ENCODE measurements around the gene CALML3. TPM values are rescaled to one million over a fixed set of nuclear protein-coding genes. Genes with fewer than 3 reads are reported as not detected.

CALML3 gene
- total RNA-seq, 1 donor from 2014 or later = not detected

DNA sequence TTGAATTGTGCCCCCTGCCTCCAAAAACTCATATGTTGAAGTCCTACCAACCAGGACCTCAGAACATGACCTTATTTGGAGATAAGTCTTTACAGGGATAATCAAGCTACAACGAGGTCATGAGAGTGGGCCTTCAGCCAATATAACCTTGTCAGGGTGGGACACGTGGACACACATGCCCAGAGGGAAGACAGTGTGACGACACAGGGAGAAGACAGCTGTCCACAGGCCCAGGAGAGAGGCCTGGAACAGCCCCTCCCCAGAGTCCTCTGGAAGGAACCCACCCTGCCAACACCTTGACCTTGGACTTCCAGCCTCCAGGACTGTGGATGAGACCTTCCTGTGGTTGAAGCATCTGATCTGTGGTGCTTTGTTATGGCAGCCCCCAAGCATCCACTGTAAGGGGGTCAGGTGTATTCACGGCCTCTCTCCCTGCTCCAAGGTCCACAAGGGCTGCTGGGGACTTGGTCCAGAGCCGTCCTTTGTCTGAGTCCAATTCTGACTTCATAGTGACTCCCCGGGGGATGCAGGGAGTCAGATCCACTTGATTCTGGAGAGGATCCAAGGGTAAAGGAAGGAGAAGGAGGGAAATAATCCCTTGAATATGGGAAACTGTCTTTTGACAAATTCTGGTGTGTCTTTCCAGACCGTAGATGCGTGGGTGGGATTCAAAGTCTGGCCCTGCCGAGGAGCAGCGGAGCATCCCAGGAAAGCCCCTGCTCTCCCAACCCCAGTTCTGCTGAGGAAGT, 7.0 kb downstream of the CALML3 start:
- H3K27me3 ChIP-seq (ENCODE audit: insufficient read depth, low read length) = no peaks in the 10 kb centered on the region
- no peak overlapping the region for H3K27ac ChIP-seq (ENCODE audit: low read depth, low read length)
- H3K4me1 ChIP-seq (ENCODE audit: insufficient read depth, low read length) = no peaks in the 10 kb centered on the region
- no peak overlapping the region for H3K4me3 Mint-ChIP-seq (ENCODE audit: unreplicated experiment)
- no peaks in the 10 kb centered on the region for H3K79me2 ChIP-seq (ENCODE audit: insufficient read depth, low read length)
- H3K9ac ChIP-seq (ENCODE audit: low read length) = no peak overlapping the region
- no peak overlapping the region for H3K4me3 ChIP-seq (ENCODE audit: insufficient read depth, low read depth, low read length)
- FAIRE-seq (no peak), DNase-seq (ENCODE audit: low read depth) (no peak)
- H3K36me3 Mint-ChIP-seq (ENCODE audit: low read depth, unreplicated experiment) = peaks cover 9% of the 10 kb centered on the region
- no peaks in the 10 kb centered on the region for H3K36me3 ChIP-seq (ENCODE audit: insufficient read depth, low read length)
- H3K4me1 Mint-ChIP-seq (ENCODE audit: low read depth, unreplicated experiment) = peaks cover 5% of the 10 kb centered on the region
- H3K27ac Mint-ChIP-seq (ENCODE audit: unreplicated experiment) = no peak overlapping the region
- no peaks in the 10 kb centered on the region for H4K20me1 ChIP-seq (ENCODE audit: insufficient read depth, low read length)
- no peak overlapping the region for H2AFZ ChIP-seq (ENCODE audit: low read depth, low read length)
- H3K27me3 Mint-ChIP-seq (ENCODE audit: low read depth, unreplicated experiment) = peaks cover 38% of the 10 kb centered on the region
- no peaks in the 10 kb centered on the region for H3K9me3 ChIP-seq (ENCODE audit: insufficient read depth, low read depth, low read length)
- peaks cover 3% of the 10 kb centered on the region for H3K9me3 Mint-ChIP-seq (ENCODE audit: unreplicated experiment)
- no peak for TF ChIP-seq EZH2 (IDR thresholded peaks at IDR 0.05; ENCODE audit: insufficient read depth, low read length)
- TF ChIP-seq, protein P1, sequence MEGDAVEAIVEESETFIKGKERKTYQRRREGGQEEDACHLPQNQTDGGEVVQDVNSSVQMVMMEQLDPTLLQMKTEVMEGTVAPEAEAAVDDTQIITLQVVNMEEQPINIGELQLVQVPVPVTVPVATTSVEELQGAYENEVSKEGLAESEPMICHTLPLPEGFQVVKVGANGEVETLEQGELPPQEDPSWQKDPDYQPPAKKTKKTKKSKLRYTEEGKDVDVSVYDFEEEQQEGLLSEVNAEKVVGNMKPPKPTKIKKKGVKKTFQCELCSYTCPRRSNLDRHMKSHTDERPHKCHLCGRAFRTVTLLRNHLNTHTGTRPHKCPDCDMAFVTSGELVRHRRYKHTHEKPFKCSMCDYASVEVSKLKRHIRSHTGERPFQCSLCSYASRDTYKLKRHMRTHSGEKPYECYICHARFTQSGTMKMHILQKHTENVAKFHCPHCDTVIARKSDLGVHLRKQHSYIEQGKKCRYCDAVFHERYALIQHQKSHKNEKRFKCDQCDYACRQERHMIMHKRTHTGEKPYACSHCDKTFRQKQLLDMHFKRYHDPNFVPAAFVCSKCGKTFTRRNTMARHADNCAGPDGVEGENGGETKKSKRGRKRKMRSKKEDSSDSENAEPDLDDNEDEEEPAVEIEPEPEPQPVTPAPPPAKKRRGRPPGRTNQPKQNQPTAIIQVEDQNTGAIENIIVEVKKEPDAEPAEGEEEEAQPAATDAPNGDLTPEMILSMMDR (IDR thresholded peaks at IDR 0.05; ENCODE audit: insufficient read depth, low read depth, low read length) = no peak
- no peak overlapping the region for H3K4me2 ChIP-seq (ENCODE audit: low read length)

DNA sequence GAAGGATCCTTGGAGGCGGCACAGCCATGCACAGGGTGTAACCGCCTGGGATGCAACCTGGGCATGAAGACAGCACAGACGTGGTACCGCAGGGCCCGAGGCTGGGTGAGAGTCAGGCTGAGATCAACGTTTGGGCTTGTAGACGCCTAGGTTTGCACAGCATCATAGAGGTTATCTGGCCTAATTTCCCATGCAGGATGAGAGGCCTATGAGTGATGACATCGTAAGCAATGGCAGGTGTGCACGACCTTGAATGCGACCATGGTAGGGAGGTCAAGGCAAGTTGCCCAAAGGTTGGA, 7.5 kb downstream of the CALML3 start:
- no peaks in the 10 kb centered on the region for H3K27me3 ChIP-seq (ENCODE audit: insufficient read depth, low read length)
- DNase-seq (ENCODE audit: low read depth) = no peak
- no peaks in the 10 kb centered on the region for H3K9me3 ChIP-seq (ENCODE audit: insufficient read depth, low read depth, low read length)
- Mint-ChIP-seq H3K4me1 (ENCODE audit: low read depth, unreplicated experiment) (peaks cover 5% of the 10 kb centered on the region), H3K4me3 (ENCODE audit: unreplicated experiment) (no peak overlapping the region), H3K27ac (ENCODE audit: unreplicated experiment) (no peak overlapping the region), H3K36me3 (ENCODE audit: low read depth, unreplicated experiment) (peaks cover 9% of the 10 kb centered on the region), H3K9me3 (ENCODE audit: unreplicated experiment) (peaks cover 3% of the 10 kb centered on the region), H3K27me3 (ENCODE audit: low read depth, unreplicated experiment) (peaks cover 37% of the 10 kb centered on the region)
- H3K27ac ChIP-seq (ENCODE audit: low read depth, low read length) = no peak overlapping the region
- no peak overlapping the region for H3K9ac ChIP-seq (ENCODE audit: low read length)
- H3K79me2 ChIP-seq (ENCODE audit: insufficient read depth, low read length) = no peaks in the 10 kb centered on the region
- no peaks in the 10 kb centered on the region for H3K36me3 ChIP-seq (ENCODE audit: insufficient read depth, low read length)
- H4K20me1 ChIP-seq (ENCODE audit: insufficient read depth, low read length) = no peaks in the 10 kb centered on the region
- no peak overlapping the region for H3K4me3 ChIP-seq (ENCODE audit: insufficient read depth, low read depth, low read length)
- no peak overlapping the region for H3K4me2 ChIP-seq (ENCODE audit: low read length)
- TF ChIP-seq, protein P1 (IDR thresholded peaks at IDR 0.05; ENCODE audit: insufficient read depth, low read depth, low read length) = no peak
- TF ChIP-seq EZH2 (IDR thresholded peaks at IDR 0.05; ENCODE audit: insufficient read depth, low read length) = no peak
- FAIRE-seq = no peak
- no peaks in the 10 kb centered on the region for H3K4me1 ChIP-seq (ENCODE audit: insufficient read depth, low read length)
- no peak overlapping the region for H2AFZ ChIP-seq (ENCODE audit: low read depth, low read length)

DNA sequence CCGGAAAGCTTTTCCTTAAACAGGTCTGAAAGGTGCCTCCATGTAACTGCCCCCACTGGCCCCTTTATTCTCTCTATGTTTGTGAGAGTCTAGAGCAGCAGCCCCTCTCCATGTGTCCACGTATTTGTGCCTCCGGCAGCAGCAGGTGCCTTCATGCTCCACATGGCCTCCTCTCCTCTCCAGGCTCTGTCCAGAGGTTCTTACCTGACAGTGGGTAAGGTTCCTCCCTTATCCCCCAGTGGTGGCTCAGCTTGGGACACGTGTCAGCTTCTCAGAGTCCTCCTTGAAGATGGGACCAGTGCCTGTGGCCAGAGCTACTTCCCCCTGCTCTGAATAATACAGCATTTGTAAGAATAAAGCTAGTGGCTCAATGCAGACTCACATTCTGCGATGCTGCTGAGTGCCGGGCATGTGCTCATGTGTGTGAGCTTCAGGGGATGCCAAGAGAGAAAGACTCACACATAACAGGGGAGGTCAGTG, 7.9 kb downstream of the CALML3 start:
- Mint-ChIP-seq H3K36me3 (ENCODE audit: low read depth, unreplicated experiment) (peaks cover 9% of the 10 kb centered on the region), H3K27me3 (ENCODE audit: low read depth, unreplicated experiment) (peaks cover 33% of the 10 kb centered on the region), H3K4me3 (ENCODE audit: unreplicated experiment) (no peak overlapping the region), H3K4me1 (ENCODE audit: low read depth, unreplicated experiment) (peaks cover 5% of the 10 kb centered on the region), H3K27ac (ENCODE audit: unreplicated experiment) (no peak overlapping the region), H3K9me3 (ENCODE audit: unreplicated experiment) (peaks cover 3% of the 10 kb centered on the region)
- no peak for TF ChIP-seq EZH2 (IDR thresholded peaks at IDR 0.05; ENCODE audit: insufficient read depth, low read length)
- TF ChIP-seq, protein P1 (IDR thresholded peaks at IDR 0.05; ENCODE audit: insufficient read depth, low read depth, low read length) = no peak
- no peaks in the 10 kb centered on the region for H3K79me2 ChIP-seq (ENCODE audit: insufficient read depth, low read length)
- no peaks in the 10 kb centered on the region for H3K9me3 ChIP-seq (ENCODE audit: insufficient read depth, low read depth, low read length)
- no peaks in the 10 kb centered on the region for H3K4me1 ChIP-seq (ENCODE audit: insufficient read depth, low read length)
- H2AFZ ChIP-seq (ENCODE audit: low read depth, low read length) = no peak overlapping the region
- no peaks in the 10 kb centered on the region for H3K27me3 ChIP-seq (ENCODE audit: insufficient read depth, low read length)
- no peak for FAIRE-seq
- no peak overlapping the region for H3K4me2 ChIP-seq (ENCODE audit: low read length)
- H3K36me3 ChIP-seq (ENCODE audit: insufficient read depth, low read length) = no peaks in the 10 kb centered on the region
- no peak for DNase-seq (ENCODE audit: low read depth)
- H3K9ac ChIP-seq (ENCODE audit: low read length) = no peak overlapping the region
- no peak overlapping the region for H3K4me3 ChIP-seq (ENCODE audit: insufficient read depth, low read depth, low read length)
- no peaks in the 10 kb centered on the region for H4K20me1 ChIP-seq (ENCODE audit: insufficient read depth, low read length)
- H3K27ac ChIP-seq (ENCODE audit: low read depth, low read length) = no peak overlapping the region
